Measurements from ENCODE around the gene PTCD1.
"Not testable (repeated sequence)": the region's sequence is repeated elsewhere in the genome, so short reads cannot be mapped to it uniquely, and the experiment has no call there.

Gene PTCD1

DNA sequence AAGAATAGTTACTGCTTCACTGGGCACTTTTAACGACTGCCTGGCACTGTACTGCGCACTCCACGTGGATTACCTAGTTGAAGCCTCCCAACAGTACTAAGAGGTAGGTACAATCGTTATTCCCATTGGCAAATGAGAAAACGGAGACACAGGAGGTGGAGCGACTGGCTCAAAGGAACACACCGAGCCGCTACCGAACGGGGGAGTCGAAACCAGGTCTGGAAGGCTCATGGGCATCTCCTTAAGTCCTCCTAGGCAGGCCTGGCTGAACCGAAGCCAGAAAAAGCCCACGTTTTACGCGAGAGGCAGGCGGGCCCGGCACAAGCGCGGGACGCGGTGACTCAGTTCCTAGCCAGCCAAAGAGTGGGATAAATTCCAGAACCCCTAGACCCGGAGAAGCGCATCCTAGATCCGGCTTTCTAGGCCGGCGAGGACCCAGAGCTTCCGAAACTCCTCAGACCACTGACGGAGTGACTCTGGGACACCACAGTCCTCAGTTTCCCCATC, 30.7 kb downstream of the PTCD1 start:
- DNase-seq, result peak; percentile 6

DNA sequence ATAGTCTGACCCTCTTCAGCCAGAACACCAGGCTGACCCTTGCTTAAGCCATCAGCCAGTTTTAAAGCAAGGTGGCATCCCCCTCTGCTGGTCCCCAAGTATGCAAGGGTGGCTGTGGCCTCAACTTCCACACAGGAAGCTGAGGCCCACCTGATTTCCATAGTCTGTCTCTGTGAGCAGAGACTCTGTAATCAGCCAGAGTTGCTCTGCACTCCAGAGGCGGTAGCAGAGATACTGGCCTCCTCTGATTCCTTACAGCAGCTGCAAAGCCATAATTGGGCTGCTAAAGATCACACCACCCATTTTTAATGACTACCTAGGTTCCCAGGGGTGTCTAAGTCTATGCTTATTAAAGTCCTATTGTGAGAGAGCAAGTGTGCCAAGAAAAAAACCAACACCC, 32.0 kb downstream of the PTCD1 start:
- no peak for DNase-seq

- no peak for DNase-seq
These were observed 33.6 kb downstream of the PTCD1 start for GRCh38 chr7:99404977-99405320.

- no peak for DNase-seq
These were observed 34.2 kb downstream of the PTCD1 start for GRCh38 chr7:99404235-99404976.

DNA sequence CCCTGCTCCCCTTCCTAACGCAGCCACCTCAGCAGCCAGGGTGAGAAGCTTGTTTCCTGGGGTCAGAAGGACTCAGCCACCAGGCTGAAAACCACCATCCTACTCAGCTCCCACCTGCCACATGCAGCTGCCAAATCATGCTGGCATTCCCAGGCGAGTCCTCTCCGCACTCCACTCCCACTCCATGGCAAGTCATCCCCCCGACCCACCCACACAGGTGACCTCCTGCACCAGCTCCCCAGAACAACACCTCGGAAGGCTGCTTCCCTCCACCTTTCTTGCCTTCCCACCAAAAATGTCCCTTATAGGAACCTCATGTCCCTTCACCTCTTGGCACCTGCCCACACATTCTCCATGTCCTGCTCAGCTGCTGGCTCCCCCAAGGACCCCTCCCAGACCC, 34.8 kb downstream of the PTCD1 start:
- DNase-seq, result no peak

- no peak for DNase-seq
These were observed 35.7 kb downstream of the PTCD1 start for GRCh38 chr7:99402854-99403253.

- DNase-seq, result no peak
These were observed 39.0 kb downstream of the PTCD1 start for GRCh38 chr7:99399597-99399996.

DNA sequence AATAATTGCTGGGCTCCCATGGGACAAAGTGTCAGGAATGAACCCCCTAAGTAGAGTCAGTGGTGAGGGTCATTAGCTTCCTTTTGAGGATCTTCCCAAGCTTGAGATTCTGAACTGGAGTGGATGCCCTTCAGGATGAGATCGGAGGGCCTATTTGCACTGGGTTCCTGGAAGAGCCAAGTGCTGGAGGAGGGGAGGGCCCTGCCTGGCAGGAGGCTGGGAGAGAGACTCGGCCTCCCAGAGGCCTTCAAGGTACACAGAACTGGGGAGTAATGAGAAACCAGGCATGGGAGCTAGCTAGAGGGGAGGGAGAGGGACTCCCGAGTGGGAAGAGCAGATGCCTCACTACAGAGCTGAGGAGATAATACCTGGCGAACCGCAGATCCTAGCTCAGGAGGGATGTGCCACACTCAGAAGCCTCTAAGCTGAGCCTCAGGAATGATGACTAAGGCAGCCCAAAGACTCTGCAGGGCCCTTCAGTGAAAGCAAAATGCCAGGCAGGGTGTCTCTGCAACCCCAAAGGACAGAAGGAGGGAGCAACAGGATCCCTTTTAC, 39.6 kb downstream of the PTCD1 start:
- DNase-seq, result no peak

GRCh38 chr7:99397297-99397983, 41.2 kb downstream of the PTCD1 start:
- no peak for DNase-seq

DNA sequence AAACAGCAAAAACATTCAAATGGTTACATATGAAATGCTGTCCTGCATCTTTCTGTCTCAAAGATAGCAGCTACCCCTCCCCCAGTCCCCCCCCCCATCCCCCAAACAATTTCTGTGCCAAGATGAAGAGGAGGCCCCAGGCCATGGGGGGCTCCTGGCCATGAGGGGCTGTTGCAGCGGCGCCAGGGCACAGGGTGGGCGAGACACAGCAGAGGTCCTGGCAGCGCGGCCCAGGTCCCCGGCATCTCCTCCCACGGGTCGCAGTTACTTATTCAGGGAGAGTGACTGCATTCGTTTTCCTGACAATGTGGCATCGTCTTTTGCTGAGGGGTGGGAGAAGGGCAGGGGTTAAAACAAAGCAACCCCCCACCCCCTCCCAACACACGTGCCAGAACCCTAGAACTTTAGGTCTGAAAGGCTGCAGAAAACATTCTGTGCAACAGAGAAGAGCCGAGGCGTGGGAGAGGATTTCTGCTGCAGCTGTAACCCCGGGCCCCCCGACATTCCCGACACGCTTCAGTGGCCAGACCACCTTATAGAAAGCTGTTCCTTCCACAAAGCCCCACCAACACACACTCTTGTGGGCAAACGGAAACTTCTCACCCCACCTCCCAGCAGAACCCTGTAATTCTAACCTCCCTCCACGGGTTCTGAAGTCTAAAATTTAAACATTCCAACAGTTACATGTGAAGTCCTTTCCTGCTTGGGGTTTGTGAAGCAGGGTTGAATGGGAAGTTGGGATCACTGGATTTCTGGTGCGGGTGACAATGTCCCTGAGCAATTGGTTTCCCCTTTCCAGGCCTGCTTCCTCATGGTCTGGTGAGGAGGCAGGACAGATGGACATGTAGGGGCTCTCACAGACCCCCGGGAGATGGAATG, 41.9 kb downstream of the PTCD1 start:
- DNase-seq, result no peak

GRCh38 chr7:99395616-99396327, 42.8 kb downstream of the PTCD1 start:
- no peak for DNase-seq

DNA sequence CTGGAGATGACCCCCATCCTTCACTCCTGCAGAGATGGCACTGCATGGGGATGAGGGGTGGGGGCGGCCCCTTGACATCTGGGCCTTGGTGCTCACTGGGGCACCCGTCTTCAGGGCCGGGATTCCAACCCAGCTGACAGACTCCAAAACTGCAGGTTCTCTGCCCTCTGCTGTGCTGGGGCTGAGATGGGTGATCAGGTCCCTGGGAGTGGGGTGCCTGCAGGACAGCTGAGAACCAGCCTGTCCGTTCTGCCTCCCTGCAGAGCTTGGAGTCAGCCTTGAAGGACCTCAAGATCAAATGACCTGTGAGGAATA, 44.5 kb downstream of the PTCD1 start:
- no peak for DNase-seq

GRCh38 chr7:99393355-99394187, 45.0 kb downstream of the PTCD1 start:
- peak; percentile 84 for DNase-seq

- DNase-seq, result peak; percentile 84
These were observed 45.8 kb downstream of the PTCD1 start for GRCh38 chr7:99392659-99393354.

DNA sequence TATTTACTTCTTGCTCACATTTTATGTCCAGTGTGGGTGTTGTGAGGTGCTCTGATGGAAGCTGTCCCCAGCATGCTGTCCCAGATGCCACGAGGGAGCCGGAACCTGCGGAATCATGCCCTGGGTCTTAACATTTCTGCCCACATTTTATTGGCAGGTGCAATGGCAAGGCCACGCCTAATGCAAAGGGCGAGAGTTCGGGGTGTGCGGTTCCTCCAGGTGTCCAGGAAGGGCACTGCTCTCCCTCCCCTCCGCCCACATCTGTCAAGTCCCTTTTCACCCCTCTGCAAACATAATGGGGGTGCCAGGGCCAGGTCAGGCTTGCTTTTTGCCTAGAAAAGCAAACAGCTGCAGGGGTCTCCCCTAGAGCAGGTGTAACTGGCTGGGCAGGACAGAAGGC, 46.6 kb downstream of the PTCD1 start:
- no peak for DNase-seq

DNA sequence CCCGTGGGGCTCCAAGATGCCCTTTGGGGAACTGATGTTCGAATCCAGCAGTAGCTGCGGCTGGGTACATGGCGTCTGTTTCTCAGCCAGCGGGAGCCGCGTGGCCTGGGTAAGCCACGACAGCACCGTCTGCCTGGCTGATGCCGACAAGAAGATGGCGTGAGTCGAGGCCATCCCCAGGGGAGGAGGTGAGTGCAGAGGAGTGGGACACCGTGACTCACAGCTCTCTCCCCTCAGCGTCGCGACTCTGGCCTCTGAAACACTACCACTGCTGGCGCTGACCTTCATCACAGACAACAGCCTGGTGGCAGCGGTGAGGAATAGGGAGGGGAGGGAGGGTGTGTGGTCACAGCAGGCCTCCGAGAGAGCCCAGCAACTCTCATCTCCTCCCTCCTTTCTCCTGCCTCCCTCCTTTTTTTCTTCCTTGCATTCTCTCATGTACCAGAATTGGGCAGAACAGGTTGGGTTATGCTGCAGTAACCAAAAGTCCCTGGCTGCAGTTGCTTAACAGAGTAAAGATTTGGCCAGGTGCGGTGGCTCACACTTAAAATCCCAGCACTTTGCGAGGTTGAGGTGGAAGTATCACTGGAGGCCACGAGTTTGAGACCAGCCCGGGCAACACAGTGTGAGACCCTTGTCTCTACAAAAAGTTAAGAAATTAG, 47.5 kb downstream of the PTCD1 start:
- DNase-seq, result no peak

GRCh38 chr7:99389772-99390171, 48.8 kb downstream of the PTCD1 start:
- no peak for DNase-seq

- DNase-seq, result no peak
These were observed 50.7 kb downstream of the PTCD1 start for GRCh38 chr7:99387912-99388311.

DNA sequence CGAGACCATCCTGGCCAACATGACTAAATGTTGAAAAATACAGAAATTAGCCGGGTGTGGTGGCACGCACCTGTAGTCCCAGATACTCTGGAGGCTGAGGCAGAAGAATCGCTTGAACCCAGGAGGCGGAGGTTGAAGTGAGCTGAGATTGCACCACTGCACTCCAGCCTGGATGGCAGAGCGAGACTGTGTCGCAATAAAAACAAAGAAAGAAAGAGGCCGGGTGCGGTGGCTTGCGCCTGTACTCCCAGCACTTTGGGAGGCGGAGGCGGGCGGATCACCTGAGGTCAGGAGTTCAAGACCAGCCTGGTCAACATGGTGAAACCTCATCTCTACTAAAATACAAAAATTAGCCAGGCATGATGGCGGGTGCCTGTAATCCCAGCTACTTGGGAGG, 51.4 kb downstream of the PTCD1 start:
- not testable (repeated sequence) for DNase-seq

DNA sequence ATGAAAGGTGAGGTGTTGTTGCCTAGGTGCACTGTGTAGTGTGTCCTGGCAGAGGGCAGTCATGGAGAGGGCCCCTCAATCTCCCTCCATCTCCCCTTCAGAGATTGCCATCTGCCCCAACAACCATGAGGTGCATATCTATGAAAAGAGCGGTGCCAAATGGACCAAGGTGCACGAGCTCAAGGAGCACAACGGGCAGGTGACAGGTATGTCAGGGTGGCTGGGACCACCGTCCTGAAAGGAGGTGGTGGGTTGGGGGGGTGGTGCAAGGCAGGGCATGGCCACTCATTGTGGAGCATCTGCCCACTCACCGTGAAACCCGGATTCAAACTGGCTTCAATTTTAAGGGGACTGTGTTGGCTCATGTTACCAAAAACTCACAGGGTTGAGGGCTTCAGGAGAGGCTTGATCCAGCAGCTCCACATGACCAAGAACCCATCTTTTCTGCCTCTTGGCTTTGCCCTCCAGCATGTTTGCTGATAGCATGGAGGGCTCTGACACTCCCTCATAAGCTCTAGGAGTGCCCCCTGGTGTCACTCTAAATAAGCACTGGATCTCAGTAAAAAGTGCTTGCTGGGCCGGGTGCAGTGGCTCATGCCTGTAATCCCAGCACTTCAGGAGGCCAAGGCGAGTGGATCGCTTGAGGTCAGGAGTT, 51.9 kb downstream of the PTCD1 start:
- DNase-seq, result no peak
